ENCODE measurements around the gene BCAS3. TPM values are rescaled to one million over a fixed set of nuclear protein-coding genes. Genes with fewer than 3 reads are reported as not detected.

Gene BCAS3
- total RNA-seq, 2 experiments from 2014 or later, result 5.1 to 6.9 TPM

DNA sequence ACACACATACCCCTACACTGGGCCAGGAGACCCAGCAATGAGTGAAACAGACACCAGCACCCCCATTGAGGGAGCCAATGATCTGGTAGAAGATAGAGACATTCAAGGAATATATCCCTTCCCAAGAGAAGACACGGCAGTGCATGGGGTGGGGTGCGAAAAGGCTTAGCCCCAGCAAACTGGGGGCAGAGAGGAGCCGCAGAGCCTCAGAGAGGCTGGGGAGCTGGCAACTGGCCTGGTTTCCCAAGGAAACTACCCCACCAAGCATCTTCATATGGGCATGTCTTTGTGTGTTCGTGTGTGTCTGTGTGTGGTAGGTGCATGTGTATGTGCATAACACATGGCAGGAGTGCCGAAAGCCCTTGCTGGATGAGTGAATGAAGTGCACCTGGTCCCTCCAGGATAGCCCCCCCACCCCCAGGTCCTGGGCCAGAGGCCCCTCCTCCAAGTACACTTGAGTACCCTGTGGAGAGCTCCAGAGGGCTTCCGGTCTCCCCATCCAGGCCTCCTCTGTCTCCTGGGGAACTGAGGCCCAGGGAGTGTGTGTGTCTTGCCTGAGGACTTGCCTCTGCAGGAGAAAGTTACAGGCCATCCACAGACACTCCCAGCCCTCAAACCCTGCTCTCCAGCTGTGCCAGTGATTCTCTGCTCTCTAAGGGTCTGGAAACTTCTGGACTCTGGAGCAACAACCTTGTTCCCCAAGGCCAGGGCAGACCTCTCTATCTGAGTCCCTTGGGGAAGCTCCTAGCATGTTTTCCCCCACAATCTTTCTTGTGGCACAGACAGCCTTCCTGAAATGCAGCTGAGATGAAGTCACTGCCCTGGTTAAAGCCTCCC, 737.9 kb downstream of the BCAS3 start:
- Mint-ChIP-seq H3K4me3 (no peak overlapping the region), H3K4me1 (ENCODE audit: low read depth) (peaks cover 8% of the 10 kb centered on the region), H3K36me3 (ENCODE audit: low read depth) (no peaks in the 10 kb centered on the region), H3K27ac (no peak overlapping the region), H3K27me3 (peaks cover 17% of the 10 kb centered on the region), H3K9me3 (no peaks in the 10 kb centered on the region)
- DNase-seq (no peak), ATAC-seq (no peak)
- ChIA-PET POLR2A (no interaction called here), CTCF (interaction anchor here (0.6 to 1.2 kb wide), 4 partner anchors 9 to 135 kb away, joined by 3 read pairs; no protein-coding TSS in a partner anchor)
- intact Hi-C loops (cut with micrococcal nuclease), result no loop called here
- TF ChIP-seq, protein P1, sequence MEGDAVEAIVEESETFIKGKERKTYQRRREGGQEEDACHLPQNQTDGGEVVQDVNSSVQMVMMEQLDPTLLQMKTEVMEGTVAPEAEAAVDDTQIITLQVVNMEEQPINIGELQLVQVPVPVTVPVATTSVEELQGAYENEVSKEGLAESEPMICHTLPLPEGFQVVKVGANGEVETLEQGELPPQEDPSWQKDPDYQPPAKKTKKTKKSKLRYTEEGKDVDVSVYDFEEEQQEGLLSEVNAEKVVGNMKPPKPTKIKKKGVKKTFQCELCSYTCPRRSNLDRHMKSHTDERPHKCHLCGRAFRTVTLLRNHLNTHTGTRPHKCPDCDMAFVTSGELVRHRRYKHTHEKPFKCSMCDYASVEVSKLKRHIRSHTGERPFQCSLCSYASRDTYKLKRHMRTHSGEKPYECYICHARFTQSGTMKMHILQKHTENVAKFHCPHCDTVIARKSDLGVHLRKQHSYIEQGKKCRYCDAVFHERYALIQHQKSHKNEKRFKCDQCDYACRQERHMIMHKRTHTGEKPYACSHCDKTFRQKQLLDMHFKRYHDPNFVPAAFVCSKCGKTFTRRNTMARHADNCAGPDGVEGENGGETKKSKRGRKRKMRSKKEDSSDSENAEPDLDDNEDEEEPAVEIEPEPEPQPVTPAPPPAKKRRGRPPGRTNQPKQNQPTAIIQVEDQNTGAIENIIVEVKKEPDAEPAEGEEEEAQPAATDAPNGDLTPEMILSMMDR (IDR thresholded peaks at IDR 0.05), result no peak

DNA sequence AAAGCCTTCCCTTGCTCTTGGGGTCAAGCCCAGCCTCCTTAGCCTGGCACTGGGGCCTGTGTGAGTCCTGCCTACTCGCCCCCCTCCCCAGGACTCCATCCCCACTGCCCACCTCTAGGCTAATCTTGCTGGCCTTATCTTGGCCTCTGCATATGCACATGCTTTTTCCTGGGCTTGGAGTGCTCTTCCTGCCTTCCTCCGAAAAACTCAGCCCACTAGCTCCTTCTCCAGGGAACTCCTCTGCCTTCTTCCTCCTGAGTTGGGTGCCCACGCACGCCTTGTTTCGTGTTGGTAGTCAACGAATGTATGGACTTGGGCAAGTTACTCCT, 738.5 kb downstream of the BCAS3 start:
- ChIA-PET POLR2A (no interaction called here), CTCF (interaction anchor here (0.6 to 1.2 kb wide), 4 partner anchors 9 to 135 kb away, joined by 3 read pairs; no protein-coding TSS in a partner anchor)
- Mint-ChIP-seq H3K4me1 (ENCODE audit: low read depth) (peaks cover 6% of the 10 kb centered on the region), H3K27ac (no peak overlapping the region), H3K36me3 (ENCODE audit: low read depth) (no peaks in the 10 kb centered on the region), H3K27me3 (peaks cover 19% of the 10 kb centered on the region), H3K9me3 (no peaks in the 10 kb centered on the region), H3K4me3 (no peak overlapping the region)
- TF ChIP-seq, protein P1 (IDR thresholded peaks at IDR 0.05), result no peak
- intact Hi-C loops (cut with micrococcal nuclease), result no loop called here
- ATAC-seq, result no peak
- no peak for DNase-seq

DNA sequence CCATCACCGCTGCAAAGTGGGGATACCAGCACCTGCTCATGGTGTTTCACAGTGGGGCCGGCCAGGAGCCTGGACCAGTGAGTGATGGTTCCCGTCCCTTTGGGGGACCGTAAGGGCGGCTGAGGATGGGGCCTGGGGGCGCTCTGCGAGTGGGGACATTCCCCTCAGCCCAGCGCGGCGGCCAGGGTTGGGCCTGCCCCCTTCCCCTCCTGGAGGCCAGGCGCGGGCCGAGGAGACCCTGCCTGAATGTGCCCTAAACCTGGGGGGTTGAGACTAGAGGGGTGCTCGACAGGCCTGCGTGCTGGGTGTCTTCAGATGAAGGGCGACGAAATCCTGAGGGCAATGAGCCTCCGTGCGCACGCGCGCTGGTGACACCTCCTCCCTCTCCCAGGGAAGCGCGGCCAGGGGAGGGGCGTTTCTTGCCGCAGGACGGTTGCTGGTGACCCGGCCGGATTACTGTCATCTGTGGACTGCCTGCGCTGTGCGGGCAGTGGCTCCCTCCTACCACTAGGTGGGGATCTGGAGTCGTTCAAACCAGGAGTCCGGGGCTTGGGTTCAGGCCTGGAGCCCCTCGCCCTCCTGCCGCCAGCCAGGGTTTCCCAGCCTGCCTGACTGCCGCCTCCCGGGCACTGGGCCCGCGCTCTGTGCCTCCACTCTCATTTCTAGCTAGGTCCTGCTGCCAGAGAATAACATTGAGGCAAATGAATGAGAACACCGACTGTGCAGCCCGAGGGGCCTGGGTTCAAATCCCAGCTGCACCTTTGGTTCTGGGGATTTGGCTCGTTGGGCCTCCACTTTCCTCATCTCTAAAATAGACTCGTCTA, 739.1 kb downstream of the BCAS3 start:
- ATAC-seq, result peak; percentile 72
- Mint-ChIP-seq H3K27me3 (peaks cover 23% of the 10 kb centered on the region), H3K4me3 (no peak overlapping the region), H3K36me3 (ENCODE audit: low read depth) (no peaks in the 10 kb centered on the region), H3K9me3 (no peaks in the 10 kb centered on the region), H3K4me1 (ENCODE audit: low read depth) (peaks cover 4% of the 10 kb centered on the region), H3K27ac (no peak overlapping the region)
- peak; percentile 77 for DNase-seq
- intact Hi-C loops (cut with micrococcal nuclease), result no loop called here
- ChIA-PET CTCF (interaction anchor here (0.6 to 1.7 kb wide), 12 partner anchors 8 to 387 kb away, joined by 3 to 7 read pairs (median 3); no protein-coding TSS in a partner anchor), POLR2A (no interaction called here)
- TF ChIP-seq, protein P1 (IDR thresholded peaks at IDR 0.05), result peak; percentile 94

DNA sequence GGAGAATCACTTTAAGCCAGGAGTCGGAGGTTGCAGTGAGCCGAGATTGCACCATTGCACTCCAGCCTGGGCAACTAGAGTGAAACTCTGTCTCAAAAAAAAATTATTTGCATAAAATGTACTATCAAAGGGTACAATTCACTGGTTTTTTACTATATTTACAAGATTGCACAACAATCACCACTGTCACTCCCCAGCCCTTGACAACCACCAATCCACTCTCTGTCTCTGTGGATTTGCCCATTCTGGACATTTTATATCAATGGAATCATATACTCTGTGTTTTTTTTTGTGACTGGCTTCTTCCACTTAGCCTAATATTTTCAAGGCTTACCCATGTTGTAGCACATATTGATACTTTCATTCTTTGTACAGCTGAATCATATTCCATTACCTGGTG, 740.8 kb downstream of the BCAS3 start:
- CTCF ChIA-PET, result interaction anchor here (1.7 kb wide), 1 partner anchor 8 kb away, joined by 6 read pairs; no protein-coding TSS in a partner anchor
- intact Hi-C loops (cut with micrococcal nuclease), result no loop called here
- TF ChIP-seq, protein P1 (IDR thresholded peaks at IDR 0.05), result no peak
- peaks cover 30% of the 10 kb centered on the region for H3K27me3 Mint-ChIP-seq
- H3K9me3 Mint-ChIP-seq, result no peaks in the 10 kb centered on the region
- H3K4me1 Mint-ChIP-seq (ENCODE audit: low read depth), result peaks cover 4% of the 10 kb centered on the region
- H3K4me3 Mint-ChIP-seq, result no peak overlapping the region
- ATAC-seq, result no peak
- no peak overlapping the region for H3K27ac Mint-ChIP-seq
- no peak for DNase-seq
- H3K36me3 Mint-ChIP-seq (ENCODE audit: low read depth), result no peaks in the 10 kb centered on the region
- POLR2A ChIA-PET, result no interaction called here

Measured in activated CD8-positive, alpha-beta T cell treated with anti-CD3 and anti-CD28 coated beads for 36 hours (primary cell).